Nephron (organoid): Measurements from ENCODE around the gene ASTL.

ENCODE experiments used
- H3K27ac Mint-ChIP-seq, 3 experiments: 2 replicates each; pipeline ENCODE4 v1.8.0; 2020; ENCODE audit warnings: mixed read lengths in 3 of 3, mild to moderate bottlenecking in 2 of 3, moderate library complexity in 1 of 3
- H3K27me3 Mint-ChIP-seq: 2 replicates; pipeline ENCODE4 v1.8.0; 2021; ENCODE audit warnings: low read depth, mild to moderate bottlenecking, moderate library complexity, mixed read lengths
- H3K36me3 Mint-ChIP-seq: 2 replicates; pipeline ENCODE4 v1.8.0; 2020; ENCODE audit warnings: low read depth, mixed read lengths
- H3K4me1 Mint-ChIP-seq: 2 replicates; pipeline ENCODE4 v1.8.0; 2020; ENCODE audit warnings: mixed read lengths
- H3K4me3 Mint-ChIP-seq, 3 experiments: 2 replicates each; pipeline ENCODE4 v1.8.0; 2020; ENCODE audit warnings: mild to moderate bottlenecking in 3 of 3, mixed read lengths in 3 of 3, moderate library complexity in 2 of 3
- H3K9me3 Mint-ChIP-seq: 2 replicates; pipeline ENCODE4 v1.8.0; 2020; ENCODE audit warnings: mixed read lengths
- CTCF ChIP-seq, 3 experiments: fragments of 200-600 bp; sonication (generic); IDR thresholded peaks; one replicate each; pipeline ENCODE4 v1.5.0; 2021; ENCODE audit warnings: antibody characterized with exemption in 3 of 3; ENCODE audit not compliant: unreplicated experiment in 3 of 3

Gene ASTL

DNA sequence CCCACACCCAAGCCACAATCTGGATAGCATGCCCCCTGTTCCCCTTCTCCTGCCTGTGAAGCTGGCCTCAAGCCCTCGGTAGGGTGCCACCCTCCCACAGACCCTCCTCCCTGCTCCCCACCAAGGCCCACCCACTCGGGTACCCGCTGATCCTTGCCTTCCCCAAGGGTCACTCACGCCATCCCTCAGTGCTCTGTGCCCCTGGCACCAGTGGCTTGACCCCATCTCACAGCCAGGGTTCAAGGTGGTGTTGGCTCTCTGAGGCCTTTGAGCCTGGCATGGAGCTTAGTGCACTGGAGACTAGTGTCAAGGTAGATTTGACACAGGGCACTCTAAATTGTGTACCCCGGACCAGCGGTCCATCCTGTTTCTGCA lies 33.8 kb downstream of the ASTL start:
- TF ChIP-seq CTCF (IDR thresholded peaks at IDR 0.05; ENCODE audit: unreplicated experiment in 3 of 3) = no peak
- Mint-ChIP-seq H3K4me3 (no peak overlapping the region), H3K4me1 (peaks cover 10% of the 10 kb centered on the region), H3K27ac (no peak overlapping the region), H3K9me3 (peaks cover 4% of the 10 kb centered on the region), H3K36me3 (no peaks in the 10 kb centered on the region), H3K27me3 (peaks cover 14% of the 10 kb centered on the region)

DNA sequence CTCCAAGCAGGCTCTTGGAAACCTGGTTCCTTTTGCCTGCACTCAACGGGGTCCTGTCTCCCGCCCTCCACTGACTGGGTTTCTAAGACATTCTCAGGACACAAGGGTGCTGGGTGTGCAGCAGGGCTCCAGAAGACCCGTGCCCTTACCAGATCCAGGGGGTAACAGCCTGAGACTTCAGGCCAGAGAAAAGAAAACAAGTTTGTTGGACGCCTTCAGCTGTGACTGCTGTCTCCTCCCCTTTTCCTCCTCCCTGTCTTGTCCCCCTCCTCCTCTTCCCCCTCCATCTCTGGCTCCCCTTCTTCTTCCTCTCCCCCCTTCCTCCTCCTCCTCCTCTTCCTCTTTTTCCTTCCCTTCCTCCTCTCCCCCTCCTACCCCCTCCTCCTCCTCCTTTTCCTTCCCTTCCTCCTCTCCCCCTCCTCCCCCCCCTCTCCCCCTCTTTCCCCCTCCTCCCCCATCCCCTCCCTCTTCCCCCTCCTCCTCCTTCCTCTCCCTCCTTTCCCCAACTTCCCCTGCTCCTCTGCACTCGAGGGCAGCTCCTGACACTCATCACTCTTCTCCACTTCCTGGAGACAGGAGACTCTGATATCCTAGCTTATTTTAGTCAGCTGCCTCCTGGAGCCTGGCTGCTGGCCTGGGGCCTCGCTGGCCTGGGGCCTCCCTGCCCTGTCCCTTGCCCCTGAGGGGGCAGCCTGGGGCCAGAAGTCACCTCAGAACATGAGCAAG lies 34.4 kb downstream of the ASTL start:
- H3K4me1 Mint-ChIP-seq = peaks cover 5% of the 10 kb centered on the region
- no peak overlapping the region for H3K4me3 Mint-ChIP-seq
- no peak for TF ChIP-seq CTCF (IDR thresholded peaks at IDR 0.05; ENCODE audit: unreplicated experiment in 3 of 3)
- H3K9me3 Mint-ChIP-seq = peaks cover 4% of the 10 kb centered on the region
- H3K27ac Mint-ChIP-seq = peak overlapping the region in 1 of 3 experiments; percentile 65
- H3K27me3 Mint-ChIP-seq = peaks cover 14% of the 10 kb centered on the region
- no peaks in the 10 kb centered on the region for H3K36me3 Mint-ChIP-seq

- peak overlapping the region in 1 of 3 experiments; percentile 65 for H3K27ac Mint-ChIP-seq
- H3K9me3 Mint-ChIP-seq = peaks cover 4% of the 10 kb centered on the region
- no peak overlapping the region for H3K4me3 Mint-ChIP-seq
- H3K36me3 Mint-ChIP-seq = no peaks in the 10 kb centered on the region
- no peak for TF ChIP-seq CTCF (IDR thresholded peaks at IDR 0.05; ENCODE audit: unreplicated experiment in 3 of 3)
- H3K27me3 Mint-ChIP-seq = peaks cover 14% of the 10 kb centered on the region
- H3K4me1 Mint-ChIP-seq = no peaks in the 10 kb centered on the region
Measured at GRCh38 chr2:96103187-96103601, 35.1 kb downstream of the ASTL start.

- Mint-ChIP-seq H3K4me1 (no peaks in the 10 kb centered on the region), H3K27ac (no peak overlapping the region), H3K36me3 (no peaks in the 10 kb centered on the region), H3K27me3 (peaks cover 16% of the 10 kb centered on the region), H3K4me3 (no peak overlapping the region), H3K9me3 (peaks cover 4% of the 10 kb centered on the region)
- TF ChIP-seq CTCF (IDR thresholded peaks at IDR 0.05; ENCODE audit: unreplicated experiment in 3 of 3) = no peak
Measured at GRCh38 chr2:96102596-96103186, 35.6 kb downstream of the ASTL start.

- no peak for TF ChIP-seq CTCF (IDR thresholded peaks at IDR 0.05; ENCODE audit: unreplicated experiment in 3 of 3)
- no peaks in the 10 kb centered on the region for H3K4me1 Mint-ChIP-seq
- peaks cover 4% of the 10 kb centered on the region for H3K9me3 Mint-ChIP-seq
- H3K4me3 Mint-ChIP-seq = no peak overlapping the region
- H3K27ac Mint-ChIP-seq = no peak overlapping the region
- H3K27me3 Mint-ChIP-seq = peaks cover 17% of the 10 kb centered on the region
- no peaks in the 10 kb centered on the region for H3K36me3 Mint-ChIP-seq
Measured at GRCh38 chr2:96100893-96101304, 37.4 kb downstream of the ASTL start.
